A549 (cell line): ENCODE measurements around the gene BPIFB1. TPM values are rescaled to one million over a fixed set of nuclear protein-coding genes. Genes with fewer than 3 reads are reported as not detected.

Experiments
- ATAC-seq, 2 experiments: fragments of 200-7000 bp in 1 of 2; fragments of >200 bp in 1 of 2; cut with Nextera tagmentation in 1 of 2; cut with Tn5 transposase in 1 of 2; 3 replicates each; pipeline versions ENCODE4 v1.8.0 to v1.9.1; 2018 to 2020; ENCODE audit warnings: mild to moderate bottlenecking in 1 of 2, moderate library complexity in 1 of 2
- CTCF ChIA-PET: fragments of 300-600 bp; sonication (Branson Sonifier 250); formaldehyde crosslinking; extraction: SDS; loops from one replicate; lab custom pipeline; 2021; ENCODE audit warnings: antibody characterized with exemption, inconsistent platforms; lab: Yijun Ruan, JAX
- POLR2A ChIA-PET: fragments of 350-600 bp; formaldehyde crosslinking; extraction: SDS; loops from one replicate; lab custom pipeline; 2021; ENCODE audit warnings: antibody characterized with exemption, inconsistent platforms; lab: Yijun Ruan, JAX
- DNase-seq, 2 experiments: peaks; one replicate each; pipeline versions ENCODE4 v3.0.0 to v3.0.0-alpha.2; 2011 to 2016; ENCODE audit warnings: low read depth in 1 of 2, low spot score in 1 of 2
- FAIRE-seq: peaks from 2 replicates; lab custom pipeline; 2011; peaks lifted over from hg19 to GRCh38; lab: Jason Lieb, UNC
- H3K27ac ChIP-seq, 2 experiments: fragments of >200 bp; sonication (Bioruptor Twin); formaldehyde crosslinking; 3 replicates each; pipeline ENCODE4 v1.5.1; 2016 to 2017
- H3K4me1 ChIP-seq: fragments of >200 bp; sonication (Bioruptor Twin); formaldehyde crosslinking; 3 replicates; pipeline ENCODE4 v1.6.1; 2016
- H3K4me2 ChIP-seq: fragments of >200 bp; sonication (Bioruptor Twin); formaldehyde crosslinking; 3 replicates; pipeline ENCODE4 v1.6.1; 2016
- H3K4me3 ChIP-seq: fragments of >200 bp; sonication (Bioruptor Twin); formaldehyde crosslinking; 3 replicates; pipeline ENCODE4 v1.5.1; 2016
- H3K9me3 ChIP-seq: fragments of >200 bp; sonication (Bioruptor Twin); formaldehyde crosslinking; 3 replicates; pipeline ENCODE4 v1.6.1; 2016
- BHLHE40 ChIP-seq: IDR thresholded peaks from 2 replicates; pipeline ENCODE4 v1.6.1; 2012; ENCODE audit warnings: low read depth, low read length, inconsistent platforms
- CEBPB ChIP-seq, 2 experiments: fragments of >200 bp in 1 of 2; sonication (Bioruptor Twin) in 1 of 2; formaldehyde crosslinking in 1 of 2; IDR thresholded peaks; 2 replicates each; pipeline ENCODE4 v1.6.1; 2012 to 2016
- CHD4 ChIP-seq: fragments of 200-600 bp; sonication (generic); IDR thresholded peaks from 2 replicates; pipeline ENCODE4 v1.6.1; 2016; ENCODE audit warnings: antibody characterized with exemption, mild to moderate bottlenecking, borderline replicate concordance
- ESRRA ChIP-seq: fragments of 150-350 bp; IDR thresholded peaks from 2 replicates; pipeline ENCODE4 v1.6.1; 2014; ENCODE audit warnings: mild to moderate bottlenecking, low read length, borderline replicate concordance
- FOSB ChIP-seq: fragments of 250-450 bp; sonication (Bioruptor Pico); IDR thresholded peaks from 2 replicates; pipeline ENCODE4 v1.5.0; 2020; ENCODE audit warnings: mild to moderate bottlenecking, moderate library complexity
- GATA3 ChIP-seq: IDR thresholded peaks from 2 replicates; pipeline ENCODE4 v1.6.1; 2012; ENCODE audit warnings: borderline replicate concordance
- HDAC2 ChIP-seq: fragments of 200-600 bp; sonication (generic); IDR thresholded peaks from 2 replicates; pipeline ENCODE4 v1.6.1; 2016
- JUN ChIP-seq, 2 experiments: fragments of >200 bp; sonication (Bioruptor Twin); formaldehyde crosslinking; IDR thresholded peaks; 2 replicates in 1 of 2; 3 replicates in 1 of 2; pipeline ENCODE4 v1.6.1; 2016 to 2017
- JUNB ChIP-seq: fragments of >200 bp; sonication (Bioruptor Twin); formaldehyde crosslinking; IDR thresholded peaks from 2 replicates; pipeline ENCODE4 v1.6.1; 2016
- KDM1A ChIP-seq: fragments of 200-600 bp; sonication (generic); IDR thresholded peaks from 2 replicates; pipeline ENCODE4 v1.6.1; 2016; ENCODE audit warnings: low read depth, mild to moderate bottlenecking
- MAFK ChIP-seq: fragments of 450-650 bp; IDR thresholded peaks from 2 replicates; pipeline ENCODE4 v1.6.1; 2014; ENCODE audit not compliant: partially characterized antibody
- NR3C1 ChIP-seq: fragments of >200 bp; sonication (Bioruptor Twin); formaldehyde crosslinking; IDR thresholded peaks from 3 replicates; pipeline ENCODE4 v1.6.1; 2017
- PHF8 ChIP-seq: fragments of 200-600 bp; sonication (generic); IDR thresholded peaks from 2 replicates; pipeline ENCODE4 v1.6.1; 2016; ENCODE audit warnings: low read depth, mild to moderate bottlenecking, antibody characterized with exemption, moderate library complexity, borderline replicate concordance
- RCOR1 ChIP-seq: fragments of 150-350 bp; IDR thresholded peaks from 2 replicates; pipeline ENCODE4 v1.6.1; 2014; ENCODE audit warnings: antibody characterized with exemption, low read length, low read depth
- RFX5 ChIP-seq: fragments of 450-650 bp; IDR thresholded peaks from 2 replicates; pipeline ENCODE4 v1.7.1; 2014; ENCODE audit warnings: antibody characterized with exemption, mild to moderate bottlenecking, moderate library complexity
- RNF2 ChIP-seq: fragments of 200-600 bp; sonication (generic); IDR thresholded peaks from 2 replicates; pipeline ENCODE4 v1.6.1; 2016; ENCODE audit warnings: low read depth, mild to moderate bottlenecking, antibody characterized with exemption, moderate library complexity, borderline replicate concordance
- SMC3 ChIP-seq: fragments of >200 bp; sonication (Bioruptor Twin); formaldehyde crosslinking; IDR thresholded peaks from 3 replicates; pipeline ENCODE4 v1.6.1; 2018; ENCODE audit warnings: inconsistent platforms
- ZFP36 ChIP-seq: fragments of 450-650 bp; IDR thresholded peaks from 2 replicates; pipeline ENCODE4 v1.6.1; 2014; ENCODE audit warnings: borderline replicate concordance; ENCODE audit not compliant: partially characterized antibody
- WGBS: methylation state at CpG from one replicate; pipeline ENCODE4 v1.1.6; 2017; ENCODE audit errors: missing lambda C conversion rate; 5-methylcytosine and 5-hydroxymethylcytosine counted together
- polyA plus RNA-seq, 4 experiments: library from polyadenylated mRNA; depleted of rRNA in 3 of 4; stranded (reverse); fragments of >200 nt; fragmentation: RNase III in 1 of 4; extraction: RNeasy Plus Mini Kit Qiagen cat#74134 plus additional on column Dnase treatment in 1 of 4; gene quantifications; 2 replicates in 3 of 4; 3 replicates in 1 of 4; pipeline ENCODE4 v1.2.3, GENCODE V29; 2011 to 2017
- TF ChIP-seq, protein P1 (sequence below): fragments of 150-350 bp; IDR thresholded peaks from 2 replicates; pipeline ENCODE4 v1.6.1; 2014; ENCODE audit warnings: low read depth, mild to moderate bottlenecking, low read length
- TF ChIP-seq, protein P2 (sequence below): fragments of >200 bp; sonication (Bioruptor Twin); formaldehyde crosslinking; IDR thresholded peaks from 3 replicates; pipeline ENCODE4 v1.5.1; 2016
- TF ChIP-seq, protein P3 (sequence below): fragments of 450-650 bp; IDR thresholded peaks from 2 replicates; pipeline ENCODE4 v1.6.1; 2014; ENCODE audit warnings: antibody characterized with exemption
- TF ChIP-seq, protein P4 (sequence below): IDR thresholded peaks from 2 replicates; pipeline ENCODE4 v1.6.1; 2012

The BPIFB1 gene
- polyA plus RNA-seq, 2 of the 4 experiments (the other 2 are of a cell fraction), result 0.18 TPM; not detected in 1

DNA sequence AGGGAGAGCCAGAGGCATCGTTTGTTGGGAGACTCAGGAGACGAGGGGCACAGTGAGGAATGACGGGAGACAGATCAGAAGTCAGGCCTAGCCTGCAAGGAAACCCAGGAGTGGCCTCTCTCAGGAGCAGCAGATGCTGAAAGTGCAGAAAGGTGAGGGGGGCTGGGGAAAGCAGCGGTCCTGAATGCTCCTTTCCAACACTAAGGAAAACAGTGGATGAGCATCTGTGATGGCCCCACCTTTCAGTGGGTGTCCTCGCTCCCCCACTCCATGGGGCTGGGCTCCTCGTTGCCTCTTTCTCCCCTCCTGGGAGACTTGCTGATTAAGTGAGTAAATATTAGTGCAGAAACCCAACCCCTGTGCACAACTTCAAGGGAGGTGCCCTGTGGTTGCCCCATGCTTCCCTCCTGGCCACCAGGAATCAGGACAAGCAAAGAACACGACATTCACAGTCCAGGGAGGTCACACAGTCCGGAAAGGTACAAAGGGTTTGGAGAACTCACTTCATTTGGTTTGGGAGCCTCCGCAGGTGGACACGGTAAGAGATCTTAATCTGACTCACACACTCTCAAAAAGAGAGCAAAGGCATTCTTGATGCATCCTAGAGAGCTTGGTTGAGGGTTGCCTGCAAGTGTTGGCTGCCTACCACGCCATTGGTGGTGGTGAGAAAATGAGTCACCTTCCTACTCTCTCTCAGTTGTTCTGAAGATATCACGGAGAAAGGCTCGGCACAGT lies 9.7 kb upstream of the BPIFB1 start:
- Histone ChIP-seq H3K4me1 (peaks cover 5% of the 10 kb centered on the region; the same call in 2 of the 3 replicates), H3K4me2 (no peak overlapping the region), H3K27ac (no peak overlapping the region), H3K9me3 (no peaks in the 10 kb centered on the region)
- DNase-seq, result no peak
- POLR2A ChIA-PET, result no interaction called here
- ATAC-seq, result no peak
- FAIRE-seq, result no peak
- TF ChIP-seq RCOR1 (no peak), CEBPB (IDR thresholded peaks at IDR 0.05) (no peak), RFX5 (no peak), RNF2 (no peak), SMC3 (no peak), ZFP36 (no peak), GATA3 (no peak), PHF8 (no peak)
- TF ChIP-seq, protein P1, sequence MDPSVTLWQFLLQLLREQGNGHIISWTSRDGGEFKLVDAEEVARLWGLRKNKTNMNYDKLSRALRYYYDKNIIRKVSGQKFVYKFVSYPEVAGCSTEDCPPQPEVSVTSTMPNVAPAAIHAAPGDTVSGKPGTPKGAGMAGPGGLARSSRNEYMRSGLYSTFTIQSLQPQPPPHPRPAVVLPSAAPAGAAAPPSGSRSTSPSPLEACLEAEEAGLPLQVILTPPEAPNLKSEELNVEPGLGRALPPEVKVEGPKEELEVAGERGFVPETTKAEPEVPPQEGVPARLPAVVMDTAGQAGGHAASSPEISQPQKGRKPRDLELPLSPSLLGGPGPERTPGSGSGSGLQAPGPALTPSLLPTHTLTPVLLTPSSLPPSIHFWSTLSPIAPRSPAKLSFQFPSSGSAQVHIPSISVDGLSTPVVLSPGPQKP, result no peak
- TF ChIP-seq, protein P2, sequence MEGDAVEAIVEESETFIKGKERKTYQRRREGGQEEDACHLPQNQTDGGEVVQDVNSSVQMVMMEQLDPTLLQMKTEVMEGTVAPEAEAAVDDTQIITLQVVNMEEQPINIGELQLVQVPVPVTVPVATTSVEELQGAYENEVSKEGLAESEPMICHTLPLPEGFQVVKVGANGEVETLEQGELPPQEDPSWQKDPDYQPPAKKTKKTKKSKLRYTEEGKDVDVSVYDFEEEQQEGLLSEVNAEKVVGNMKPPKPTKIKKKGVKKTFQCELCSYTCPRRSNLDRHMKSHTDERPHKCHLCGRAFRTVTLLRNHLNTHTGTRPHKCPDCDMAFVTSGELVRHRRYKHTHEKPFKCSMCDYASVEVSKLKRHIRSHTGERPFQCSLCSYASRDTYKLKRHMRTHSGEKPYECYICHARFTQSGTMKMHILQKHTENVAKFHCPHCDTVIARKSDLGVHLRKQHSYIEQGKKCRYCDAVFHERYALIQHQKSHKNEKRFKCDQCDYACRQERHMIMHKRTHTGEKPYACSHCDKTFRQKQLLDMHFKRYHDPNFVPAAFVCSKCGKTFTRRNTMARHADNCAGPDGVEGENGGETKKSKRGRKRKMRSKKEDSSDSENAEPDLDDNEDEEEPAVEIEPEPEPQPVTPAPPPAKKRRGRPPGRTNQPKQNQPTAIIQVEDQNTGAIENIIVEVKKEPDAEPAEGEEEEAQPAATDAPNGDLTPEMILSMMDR, result no peak
- TF ChIP-seq, all 56 proteins: peak for 0
- CTCF ChIA-PET, result interaction anchor here (1.7 kb wide), 1 partner anchor 10 kb away, joined by 5 read pairs; no protein-coding TSS in a partner anchor
- WGBS, result 41% methylated on average over 13 of the region's 13 CpGs
- no peak overlapping the region for H3K4me3 ChIP-seq

DNA sequence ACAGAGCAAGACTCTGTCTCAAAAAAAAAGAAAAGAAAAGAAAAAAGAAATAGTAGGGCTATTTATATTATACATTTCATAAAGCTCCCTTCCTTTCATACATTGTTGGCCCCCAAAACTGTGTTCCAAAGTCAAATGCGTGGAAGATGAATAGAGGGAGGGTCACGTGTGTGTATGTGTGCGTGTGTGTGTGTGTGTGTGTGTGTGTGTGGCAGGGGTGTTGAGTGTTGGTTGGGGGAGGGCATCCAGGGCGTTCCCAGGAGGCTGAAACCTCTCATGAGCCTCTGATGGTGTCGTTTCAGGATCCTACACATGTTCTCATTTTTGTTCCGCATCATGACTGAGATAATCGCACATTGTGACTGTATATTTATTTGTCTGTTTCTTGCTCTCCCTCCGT lies 7.8 kb upstream of the BPIFB1 start:
- H3K27ac ChIP-seq, result no peak overlapping the region
- 63% methylated on average over 8 of the region's 8 CpGs for WGBS
- no peaks in the 10 kb centered on the region for H3K9me3 ChIP-seq
- ChIA-PET POLR2A (no interaction called here), CTCF (interaction anchor here (0.7 to 1.7 kb wide), 4 partner anchors 10 to 76 kb away, joined by 3 to 5 read pairs (median 4); no protein-coding TSS in a partner anchor)
- TF ChIP-seq NR3C1 (no peak), JUNB (no peak), FOSB (CRISPR knock-in tag) (no peak), CHD4 (no peak), PHF8 (no peak), MAFK (no peak), ESRRA (no peak), BHLHE40 (no peak), HDAC2 (no peak), CEBPB (IDR thresholded peaks at IDR 0.05) (no peak)
- TF ChIP-seq, protein P3, sequence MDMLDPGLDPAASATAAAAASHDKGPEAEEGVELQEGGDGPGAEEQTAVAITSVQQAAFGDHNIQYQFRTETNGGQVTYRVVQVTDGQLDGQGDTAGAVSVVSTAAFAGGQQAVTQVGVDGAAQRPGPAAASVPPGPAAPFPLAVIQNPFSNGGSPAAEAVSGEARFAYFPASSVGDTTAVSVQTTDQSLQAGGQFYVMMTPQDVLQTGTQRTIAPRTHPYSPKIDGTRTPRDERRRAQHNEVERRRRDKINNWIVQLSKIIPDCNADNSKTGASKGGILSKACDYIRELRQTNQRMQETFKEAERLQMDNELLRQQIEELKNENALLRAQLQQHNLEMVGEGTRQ, result no peak
- no peak for ATAC-seq
- no peak for DNase-seq
- H3K4me2 ChIP-seq, result no peak overlapping the region
- no peak for FAIRE-seq
- peaks cover 5% of the 10 kb centered on the region; the same call in 2 of the 3 replicates for H3K4me1 ChIP-seq
- no peak overlapping the region for H3K4me3 ChIP-seq

DNA sequence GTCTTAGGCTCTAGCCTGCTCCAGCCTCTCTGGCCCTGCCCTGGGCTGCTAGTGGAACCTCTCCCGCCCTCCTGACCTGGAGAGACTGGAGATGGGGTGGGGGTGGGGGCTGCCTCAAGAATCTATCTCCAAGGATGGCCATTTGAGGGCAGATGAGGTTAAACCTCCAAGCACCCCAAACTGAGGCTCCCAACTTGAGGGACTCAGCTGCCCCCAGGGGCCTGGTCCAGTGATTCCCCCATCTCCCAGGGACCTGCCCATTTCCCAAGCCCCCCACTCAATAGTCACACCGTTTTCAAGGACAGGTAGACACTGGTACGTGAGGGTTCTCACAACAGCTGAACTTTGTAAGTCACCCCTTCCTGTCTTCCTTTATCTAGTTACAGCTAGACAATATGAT lies 7.1 kb upstream of the BPIFB1 start:
- ChIA-PET CTCF (interaction anchor here (0.8 to 1.3 kb wide), 3 partner anchors 10 to 19 kb away, joined by 3 to 5 read pairs (median 3); no protein-coding TSS in a partner anchor), POLR2A (no interaction called here)
- WGBS, result 56% methylated on average over 3 of the region's 3 CpGs
- DNase-seq (no peak), ATAC-seq (no peak), FAIRE-seq (no peak)
- Histone ChIP-seq H3K4me3 (no peak overlapping the region), H3K27ac (no peak overlapping the region), H3K9me3 (no peaks in the 10 kb centered on the region), H3K4me2 (no peak overlapping the region), H3K4me1 (peaks cover 5% of the 10 kb centered on the region; the same call in 2 of the 3 replicates)
- TF ChIP-seq, protein P4, sequence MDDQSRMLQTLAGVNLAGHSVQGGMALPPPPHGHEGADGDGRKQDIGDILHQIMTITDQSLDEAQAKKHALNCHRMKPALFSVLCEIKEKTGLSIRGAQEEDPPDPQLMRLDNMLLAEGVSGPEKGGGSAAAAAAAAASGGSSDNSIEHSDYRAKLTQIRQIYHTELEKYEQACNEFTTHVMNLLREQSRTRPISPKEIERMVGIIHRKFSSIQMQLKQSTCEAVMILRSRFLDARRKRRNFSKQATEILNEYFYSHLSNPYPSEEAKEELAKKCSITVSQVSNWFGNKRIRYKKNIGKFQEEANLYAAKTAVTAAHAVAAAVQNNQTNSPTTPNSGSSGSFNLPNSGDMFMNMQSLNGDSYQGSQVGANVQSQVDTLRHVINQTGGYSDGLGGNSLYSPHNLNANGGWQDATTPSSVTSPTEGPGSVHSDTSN, result no peak
- no peak for TF ChIP-seq JUN (IDR thresholded peaks at IDR 0.05)
- TF ChIP-seq KDM1A, result no peak
- TF ChIP-seq CHD4, result no peak
- TF ChIP-seq, protein P1, result no peak
- TF ChIP-seq NR3C1, result no peak
